HG02623 (cell line): ENCODE measurements around the gene EXOC6.

ENCODE experiments used
- ATAC-seq: cut with Tn5 transposase; IDR thresholded peaks from one replicate; pipeline ENCODE4 v1.9.1; 2021; ENCODE audit warnings: moderate library complexity; ENCODE audit not compliant: unreplicated experiment

EXOC6 gene

GRCh38 chr10:92999191-92999590 lies 150.9 kb downstream of the EXOC6 start:
- no peak for ATAC-seq

- ATAC-seq, result no peak
Measured at GRCh38 chr10:93006435-93007039, 158.2 kb downstream of the EXOC6 start.

GRCh38 chr10:93015722-93016121 lies 167.4 kb downstream of the EXOC6 start:
- ATAC-seq, result no peak

- ATAC-seq, result no peak
Measured at GRCh38 chr10:93023013-93023650, 174.8 kb downstream of the EXOC6 start.

GRCh38 chr10:93026072-93026471 lies 177.8 kb downstream of the EXOC6 start:
- ATAC-seq, result no peak

DNA sequence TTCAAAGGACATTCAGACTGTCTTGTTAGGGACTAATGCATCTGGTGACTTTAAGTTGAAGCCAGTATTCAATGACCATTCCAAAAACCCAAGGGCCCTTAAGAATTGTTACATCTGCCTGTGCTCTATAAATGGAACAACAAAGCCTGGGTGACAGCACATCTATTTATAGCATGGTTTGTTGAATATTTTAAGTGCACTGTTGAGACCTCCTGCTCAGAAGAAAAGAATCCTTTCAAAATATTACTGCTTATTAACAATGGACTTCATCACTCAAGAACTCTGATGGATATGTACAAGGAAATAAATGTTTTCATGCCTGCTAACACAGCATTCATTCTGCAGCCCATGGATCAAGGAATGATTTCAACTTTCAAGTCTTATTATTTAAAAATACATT lies 179.2 kb downstream of the EXOC6 start:
- no peak for ATAC-seq

- no peak for ATAC-seq
Measured at GRCh38 chr10:93028883-93029282, 180.6 kb downstream of the EXOC6 start.

DNA sequence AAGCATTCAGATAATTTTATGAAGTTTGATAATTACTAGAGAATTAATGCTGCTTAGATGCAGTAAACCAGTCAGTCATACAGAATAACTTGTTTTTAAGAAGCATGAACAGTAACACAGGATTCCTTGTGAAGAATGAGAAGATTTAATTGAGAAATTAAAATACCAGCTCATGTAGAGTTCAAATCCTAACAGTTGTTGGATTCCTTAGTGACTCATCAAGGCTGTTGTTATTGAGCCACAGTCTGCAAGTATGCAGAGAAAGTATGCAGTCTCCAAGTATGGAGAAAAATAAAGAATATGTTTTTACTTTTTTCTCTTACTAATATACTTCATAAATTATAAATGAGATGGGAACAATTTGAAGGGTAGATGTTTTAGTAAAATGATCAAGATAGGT lies 182.1 kb downstream of the EXOC6 start:
- ATAC-seq, result no peak

DNA sequence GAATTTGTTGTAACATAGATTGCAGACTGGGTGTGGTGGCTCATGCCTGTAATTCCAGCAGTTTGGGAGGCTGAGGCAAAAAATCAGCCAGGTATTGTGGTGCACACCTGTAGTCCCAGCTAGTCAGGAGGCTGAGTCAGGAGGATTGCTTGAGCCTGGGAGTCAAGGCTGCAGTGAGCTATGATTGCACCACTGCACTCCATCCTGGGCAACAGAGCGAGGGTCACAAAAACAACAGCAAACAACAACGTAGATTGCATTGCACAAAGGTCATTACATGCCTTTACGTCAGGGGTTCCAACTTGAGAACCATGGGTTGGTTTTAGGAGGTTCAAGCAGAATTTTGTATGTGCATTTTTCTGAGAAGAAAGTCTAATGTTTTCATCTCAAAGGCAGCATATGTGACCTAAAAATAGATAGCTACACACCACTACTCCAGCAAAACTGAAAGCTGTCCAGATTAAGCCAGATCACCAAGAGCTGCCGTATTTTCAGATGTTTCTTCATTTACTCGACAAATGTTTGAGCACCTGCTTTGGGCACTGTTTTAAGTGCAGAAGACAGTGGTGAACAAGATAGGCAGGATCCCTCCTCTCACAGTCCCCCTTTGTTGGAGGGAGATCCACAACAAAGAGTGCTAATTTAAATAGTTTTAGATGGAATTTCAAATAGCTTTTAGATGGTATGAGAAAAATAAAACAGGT lies 183.9 kb downstream of the EXOC6 start:
- ATAC-seq, result no peak

- ATAC-seq, result no peak
Measured at GRCh38 chr10:93032809-93033137, 184.5 kb downstream of the EXOC6 start.

DNA sequence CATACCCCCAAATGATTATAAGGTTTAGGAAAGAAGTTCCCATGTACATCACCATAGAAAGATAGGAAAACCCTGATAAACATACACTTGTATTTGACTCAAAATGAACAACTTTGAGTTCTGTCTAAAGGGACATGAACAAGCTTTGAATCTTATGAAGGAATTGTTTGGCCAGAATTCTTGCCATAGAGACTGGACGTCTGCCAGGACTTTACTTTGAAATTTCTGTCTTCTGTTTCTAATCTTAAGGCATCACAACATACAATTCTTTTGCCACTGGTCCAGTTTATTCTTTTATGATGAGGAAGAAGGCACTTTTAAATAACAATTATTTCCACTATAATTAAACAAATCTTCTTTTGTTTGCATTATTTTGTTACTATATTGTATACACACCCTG lies 186.1 kb downstream of the EXOC6 start:
- no peak for ATAC-seq

GRCh38 chr10:93039110-93039509 lies 190.8 kb downstream of the EXOC6 start:
- ATAC-seq, result no peak

- no peak for ATAC-seq
Measured at GRCh38 chr10:93039721-93040120, 191.4 kb downstream of the EXOC6 start.

DNA sequence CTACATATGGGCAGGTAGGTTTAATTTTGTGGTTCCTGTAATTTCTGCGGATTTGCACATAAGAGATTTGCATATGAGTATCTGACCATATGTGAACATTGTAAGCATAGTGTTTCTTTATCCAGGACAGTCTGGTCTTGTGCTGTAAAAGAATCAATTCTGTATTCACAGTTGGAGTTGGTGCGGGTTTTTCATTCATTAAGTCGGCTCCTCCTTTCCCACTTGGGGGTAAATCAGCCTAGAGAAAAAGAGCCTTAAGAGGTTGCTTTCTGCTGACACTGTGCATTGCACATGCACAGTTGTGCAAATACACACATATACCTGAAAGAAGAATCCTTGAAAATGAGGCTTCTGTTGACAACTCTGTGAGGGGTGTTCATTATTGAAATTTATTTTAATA lies 206.2 kb downstream of the EXOC6 start:
- ATAC-seq, result no peak

DNA sequence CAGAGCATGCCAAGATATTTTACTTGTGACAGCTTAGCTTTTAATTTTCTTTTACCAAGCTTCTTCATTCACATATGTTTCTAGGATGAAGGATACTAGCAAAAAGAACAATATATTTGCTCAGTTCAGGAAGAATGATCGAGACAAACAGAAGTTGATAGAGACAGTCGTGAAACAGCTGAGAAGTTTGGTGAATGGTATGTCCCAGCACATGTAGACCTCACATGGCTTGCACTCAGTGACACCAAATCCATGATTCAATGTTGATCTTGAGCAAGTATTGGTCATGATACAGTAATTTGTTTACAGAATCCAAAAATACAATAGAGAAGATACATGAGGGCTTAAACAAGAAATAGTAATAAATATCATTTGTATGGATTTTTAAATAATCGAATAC lies 209.8 kb downstream of the EXOC6 start:
- ATAC-seq, result no peak

DNA sequence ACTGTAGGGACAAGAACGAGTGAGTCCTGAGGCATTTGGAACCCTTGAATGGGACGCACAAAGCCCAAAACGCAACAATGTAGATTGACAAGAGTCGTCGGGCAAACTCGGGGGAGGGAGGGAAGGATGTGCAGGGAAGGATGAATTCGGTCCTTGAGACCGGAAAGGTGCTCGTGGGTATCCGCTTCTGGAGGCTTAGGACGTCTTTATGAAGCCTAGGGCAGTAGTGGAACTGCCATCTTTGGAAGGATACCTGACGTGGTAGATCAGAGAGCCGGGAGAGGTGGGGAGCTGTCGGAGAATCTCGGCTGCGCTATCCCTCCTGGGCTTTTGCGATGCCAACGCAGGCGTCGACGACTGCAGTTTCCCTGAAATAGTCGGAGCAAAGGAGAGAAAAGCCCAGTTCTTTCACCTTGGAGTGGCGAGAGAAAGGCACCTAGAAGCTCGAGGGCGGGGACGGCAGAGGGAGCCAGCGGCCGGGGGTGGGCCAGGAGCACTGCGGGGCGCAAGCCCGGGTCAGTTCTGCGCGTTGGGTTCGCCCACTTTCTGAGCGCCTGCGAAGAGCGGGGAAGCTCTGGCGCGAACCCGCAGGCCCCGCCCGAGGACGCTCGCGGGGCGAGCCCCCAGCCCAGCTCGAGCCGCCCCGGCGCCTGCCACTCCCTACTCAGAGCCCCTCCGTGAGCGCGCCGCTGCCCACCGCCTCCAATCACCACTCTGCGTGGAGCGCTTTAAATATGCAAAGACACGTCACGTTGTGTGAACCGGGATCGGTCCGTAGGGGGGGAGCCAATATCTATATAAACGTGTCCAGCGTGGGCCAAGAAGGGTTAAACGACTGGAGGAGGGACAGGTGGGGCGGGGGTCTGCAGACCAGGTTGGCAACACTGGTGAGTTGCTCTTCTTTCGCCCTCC lies 211.9 kb downstream of the EXOC6 start, which contains the start of gene CYP26C1:
Gene CYP26C1, plus strand, starts transcription at position 824 of the 912 bp plus-strand sequence. CDS start 466 bp downstream, outside the sequence.
- ATAC-seq, result no peak

- no peak for ATAC-seq
Measured at GRCh38 chr10:93060887-93061593, 212.7 kb downstream of the EXOC6 start.

DNA sequence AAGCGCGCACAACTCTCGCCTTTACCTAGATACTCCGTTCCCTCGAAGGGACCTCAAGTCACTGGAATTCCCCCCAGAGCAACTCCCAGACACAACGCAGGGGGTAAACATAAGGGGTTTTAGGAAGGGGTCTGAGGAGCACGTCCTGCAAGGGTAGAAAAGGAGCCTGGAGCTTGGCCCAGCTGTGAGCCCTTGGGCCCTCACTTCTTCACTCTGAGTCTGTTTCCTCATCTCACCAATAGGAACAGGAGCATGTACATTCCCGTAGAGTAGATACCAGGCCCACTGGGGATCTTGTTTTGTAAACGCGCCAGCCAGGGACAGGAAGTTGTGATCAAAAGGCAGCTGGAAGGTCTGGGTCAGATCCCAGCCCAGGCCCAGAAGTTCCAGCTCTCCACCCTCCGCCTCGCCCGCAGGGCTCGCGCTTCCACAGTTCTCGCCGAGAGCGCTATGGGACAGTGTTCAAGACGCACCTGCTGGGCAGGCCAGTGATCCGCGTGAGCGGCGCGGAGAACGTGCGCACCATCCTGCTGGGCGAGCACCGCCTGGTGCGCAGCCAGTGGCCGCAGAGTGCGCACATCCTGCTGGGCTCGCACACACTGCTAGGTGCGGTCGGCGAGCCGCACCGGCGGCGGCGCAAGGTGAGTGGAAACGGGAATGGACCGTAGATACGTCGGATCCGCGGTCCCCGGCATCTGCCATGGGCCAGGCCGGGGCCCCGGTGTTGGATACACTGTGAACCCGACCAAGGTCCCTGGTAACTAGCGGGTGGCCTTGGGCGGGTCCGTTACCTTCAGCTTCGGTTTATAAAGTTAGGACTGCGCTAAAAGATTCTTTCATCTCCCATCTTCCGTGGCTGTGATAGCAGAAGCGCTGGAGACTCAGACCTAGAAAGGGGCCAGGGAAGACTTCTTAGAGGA lies 213.5 kb downstream of the EXOC6 start:
- no peak for ATAC-seq

DNA sequence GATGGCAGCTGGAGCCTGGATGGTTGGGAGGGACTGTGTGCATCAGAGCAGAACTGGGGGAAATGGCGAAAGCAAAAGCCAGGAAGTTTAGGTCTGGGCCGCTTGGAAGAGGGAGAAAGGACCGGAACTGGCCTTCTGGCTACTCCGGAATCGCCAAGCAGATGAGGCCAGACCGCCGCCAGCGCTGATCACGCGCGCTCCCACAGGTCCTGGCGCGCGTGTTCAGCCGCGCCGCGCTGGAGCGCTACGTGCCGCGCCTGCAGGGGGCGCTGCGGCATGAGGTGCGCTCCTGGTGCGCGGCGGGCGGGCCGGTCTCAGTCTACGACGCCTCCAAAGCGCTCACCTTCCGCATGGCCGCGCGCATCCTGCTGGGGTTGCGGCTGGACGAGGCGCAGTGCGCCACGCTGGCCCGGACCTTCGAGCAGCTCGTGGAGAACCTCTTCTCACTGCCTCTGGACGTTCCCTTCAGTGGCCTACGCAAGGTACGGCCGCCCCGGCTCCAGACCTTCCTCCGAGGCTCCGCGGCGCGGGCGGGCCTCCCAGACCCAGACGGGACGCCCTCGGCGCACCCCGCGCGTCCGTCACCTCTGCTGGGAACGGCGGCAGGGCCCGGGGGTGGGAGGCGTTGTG lies 214.3 kb downstream of the EXOC6 start:
- no peak for ATAC-seq
